Measurements from ENCODE around the gene AIRE.
"Not testable (repeated sequence)": the region's sequence is repeated elsewhere in the genome, so short reads cannot be mapped to it uniquely, and the experiment has no call there.

Gene AIRE

DNA sequence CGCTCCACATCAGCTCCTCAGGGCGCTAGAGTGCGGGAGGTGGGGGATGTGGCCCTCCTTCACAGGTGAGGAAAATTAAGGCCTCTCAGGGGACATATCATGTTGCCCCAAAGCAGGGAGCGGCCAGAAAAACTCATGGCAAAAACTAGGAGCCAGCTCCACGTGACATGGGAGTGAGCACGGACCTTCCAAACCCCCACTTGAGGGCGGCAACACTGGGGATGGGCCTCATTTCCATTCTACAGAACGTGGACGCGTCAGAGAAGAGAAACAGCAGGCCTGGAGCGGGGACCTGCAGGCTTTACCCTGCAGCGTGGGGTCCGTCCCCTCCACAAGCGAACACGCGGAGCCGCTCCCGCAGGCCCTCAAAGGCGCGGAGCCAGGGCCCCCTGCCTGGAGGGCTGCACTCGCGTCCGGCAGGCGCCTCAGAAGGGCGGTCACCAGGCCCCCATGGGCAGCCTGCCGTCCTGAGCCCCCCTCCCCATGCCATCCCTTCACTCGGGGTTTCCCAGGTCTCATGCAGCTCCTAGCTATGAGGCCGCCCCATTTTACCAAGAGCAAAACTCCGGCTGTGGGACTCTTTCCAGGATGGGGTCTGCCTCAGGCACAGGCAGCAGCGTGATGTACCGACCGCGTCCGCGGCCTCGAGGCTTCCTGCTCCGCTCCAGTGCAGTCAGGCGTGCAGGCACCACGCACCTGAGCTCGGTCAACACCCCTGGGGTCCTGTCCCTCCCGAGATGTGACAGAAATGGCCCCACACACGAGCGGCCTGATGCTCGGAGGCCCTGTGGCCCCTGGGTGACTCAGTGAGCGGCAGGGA, 48.0 kb downstream of the AIRE start:
- CTCF ChIA-PET = no interaction called here
- no peak for DNase-seq
- Mint-ChIP-seq H3K4me1 (peaks cover 8% of the 10 kb centered on the region), H3K36me3 (no peaks in the 10 kb centered on the region), H3K4me3 (no peak overlapping the region), H3K9me3 (no peaks in the 10 kb centered on the region), H3K27me3 (no peaks in the 10 kb centered on the region), H3K27ac (no peak overlapping the region)

DNA sequence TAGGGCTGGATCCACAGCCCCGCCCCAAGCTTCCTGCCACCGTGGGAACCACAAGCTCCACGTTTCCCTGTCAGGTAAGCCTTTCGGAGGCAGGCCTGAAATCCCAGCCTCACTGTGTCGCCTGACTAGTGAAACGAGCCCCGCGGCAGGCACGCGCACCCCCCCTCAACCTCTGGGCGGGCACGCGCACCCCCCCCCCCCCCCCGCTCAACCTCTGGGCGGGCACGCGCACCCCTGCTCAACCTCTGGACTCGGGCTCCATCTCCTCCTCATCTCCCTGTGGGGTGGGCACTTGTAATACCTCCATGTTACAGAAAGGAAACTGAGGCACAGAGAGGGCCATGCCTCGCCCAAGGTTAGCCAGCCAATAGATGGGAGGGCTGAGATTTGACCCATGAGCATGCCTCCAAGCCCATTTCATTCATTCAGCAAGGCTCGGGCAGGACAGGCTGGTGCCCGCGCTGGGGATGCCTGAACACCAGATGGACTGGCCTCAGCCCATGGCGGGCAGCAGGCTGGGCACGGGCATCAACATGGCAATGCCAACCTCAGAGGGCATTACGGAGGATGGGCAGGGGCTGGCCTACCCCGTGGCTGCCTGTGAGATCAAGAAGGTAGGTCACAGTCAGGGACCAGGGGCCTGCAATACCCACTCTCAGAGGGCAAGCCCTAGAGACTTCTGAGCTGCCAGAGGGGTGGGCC, 48.8 kb downstream of the AIRE start:
- CTCF ChIA-PET = no interaction called here
- Mint-ChIP-seq H3K36me3 (no peaks in the 10 kb centered on the region), H3K27me3 (no peaks in the 10 kb centered on the region), H3K9me3 (no peaks in the 10 kb centered on the region), H3K4me3 (no peak overlapping the region), H3K27ac (no peak overlapping the region), H3K4me1 (peaks cover 12% of the 10 kb centered on the region)
- DNase-seq = no peak

DNA sequence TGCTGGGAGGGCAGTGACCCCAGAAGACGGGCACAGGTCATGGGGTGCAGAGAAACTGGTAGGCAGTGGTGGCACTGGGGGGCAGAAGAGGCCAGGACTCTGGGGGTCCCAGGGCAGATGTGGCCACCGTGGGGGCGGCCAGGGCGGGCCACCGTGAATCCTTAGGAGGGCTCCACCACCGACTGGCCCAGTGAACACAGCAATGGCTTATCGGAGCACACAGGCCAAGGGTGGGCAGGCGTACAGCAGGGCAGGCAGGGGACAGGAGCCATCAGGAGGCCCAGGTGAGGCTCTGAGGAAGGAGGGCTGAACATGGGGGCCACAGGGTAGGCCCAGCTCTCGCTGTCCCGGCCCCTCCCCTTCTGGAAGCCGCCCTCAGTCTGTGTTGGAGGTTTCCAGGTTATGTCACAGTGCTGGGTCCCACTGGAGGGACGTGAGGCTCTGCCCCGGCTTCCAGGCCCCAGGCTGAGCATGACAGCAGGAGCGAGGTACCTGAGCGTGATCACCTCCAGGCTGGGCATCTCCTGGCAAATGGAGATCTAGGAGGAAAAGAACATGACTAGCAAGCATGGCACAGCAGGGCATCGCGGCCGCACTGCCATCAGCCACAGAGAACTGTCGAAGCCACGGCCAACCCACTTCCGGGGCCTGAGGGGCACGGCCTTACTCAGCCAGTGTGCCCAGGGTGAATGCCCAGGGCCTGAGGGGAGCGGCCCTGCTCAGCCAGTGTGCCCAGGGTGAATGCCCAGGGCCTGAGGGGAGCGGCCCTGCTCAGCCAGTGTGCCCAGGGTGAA, 49.8 kb downstream of the AIRE start:
- H3K36me3 Mint-ChIP-seq = no peaks in the 10 kb centered on the region
- H3K4me3 Mint-ChIP-seq = no peak overlapping the region
- H3K9me3 Mint-ChIP-seq = no peaks in the 10 kb centered on the region
- CTCF ChIA-PET = no interaction called here
- H3K27ac Mint-ChIP-seq = no peak overlapping the region
- peaks cover 22% of the 10 kb centered on the region for H3K4me1 Mint-ChIP-seq
- H3K27me3 Mint-ChIP-seq = no peaks in the 10 kb centered on the region
- DNase-seq = no peak

DNA sequence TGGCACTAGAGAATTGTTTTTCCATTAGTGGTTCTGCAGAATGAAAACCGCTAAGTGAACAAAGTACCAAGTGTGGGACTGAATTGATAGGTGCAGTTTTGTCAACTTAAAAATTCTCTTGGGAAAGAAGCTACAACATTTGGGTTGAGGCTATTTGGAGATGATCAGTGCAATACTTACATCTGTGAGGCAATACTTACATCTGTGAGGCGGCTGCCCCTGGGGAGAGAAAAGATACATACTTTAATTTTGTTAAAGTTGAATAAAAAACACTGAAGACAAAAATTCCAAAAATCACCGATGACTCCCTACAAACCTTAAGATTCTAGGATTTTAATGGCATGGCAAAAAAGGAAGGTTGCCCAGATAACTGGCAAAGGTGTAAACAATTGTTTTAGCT, 51.8 kb downstream of the AIRE start:
- peak overlapping the region; percentile 56 for H3K4me3 Mint-ChIP-seq

DNA sequence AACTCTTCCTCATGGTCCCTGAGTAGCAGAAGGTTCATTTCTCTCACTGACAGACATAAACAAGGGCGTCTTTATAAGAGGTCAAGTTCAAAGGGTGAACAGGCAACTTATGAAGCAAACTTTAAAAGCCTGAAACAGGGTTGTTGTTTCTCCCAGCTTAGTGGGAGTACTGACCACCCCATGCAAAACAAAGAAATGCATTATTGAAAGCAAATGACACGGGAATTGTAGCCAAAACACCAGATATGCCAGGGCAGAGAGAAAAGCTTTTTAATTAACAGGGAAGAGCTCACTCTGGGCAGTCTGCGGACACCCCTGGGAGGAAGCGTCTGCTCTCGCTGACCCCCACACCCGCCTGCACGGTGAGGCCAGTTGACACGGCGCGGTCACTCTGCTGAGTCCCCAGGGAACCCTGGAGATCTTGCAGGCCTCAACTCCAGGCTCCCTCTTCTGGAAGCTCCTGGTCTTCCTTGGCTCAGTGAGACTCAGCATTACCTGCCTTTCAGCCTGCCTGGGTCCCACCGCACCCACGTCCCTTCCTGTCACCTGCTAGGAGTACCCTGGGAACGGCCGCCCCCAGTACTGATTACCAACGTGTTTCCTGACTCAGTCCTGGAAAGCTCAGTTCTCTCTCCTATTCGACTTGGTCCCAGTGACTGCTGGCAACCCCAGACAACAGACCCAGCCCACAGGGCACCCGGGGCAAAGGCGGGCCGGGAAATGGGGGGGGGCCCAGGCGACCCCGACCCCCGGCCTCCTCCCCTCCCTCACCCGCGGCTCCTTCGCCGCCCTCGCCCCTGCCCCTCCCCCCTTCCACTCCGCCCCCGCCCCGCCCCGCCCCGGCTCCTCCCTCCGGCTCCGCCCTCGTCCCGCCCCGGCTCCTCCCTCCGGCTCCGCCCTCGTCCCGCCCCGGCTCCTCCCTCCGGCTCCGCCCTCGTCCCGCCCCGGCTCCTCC, 52.5 kb downstream of the AIRE start:
- Mint-ChIP-seq H3K27me3 (peaks cover 3% of the 10 kb centered on the region), H3K36me3 (no peaks in the 10 kb centered on the region), H3K4me1 (peaks cover 27% of the 10 kb centered on the region), H3K27ac (peak overlapping the region; percentile 81), H3K4me3 (peak overlapping the region; percentile 56), H3K9me3 (no peaks in the 10 kb centered on the region)
- peak; percentile 63 for DNase-seq
- CTCF ChIA-PET = no interaction called here

More for the DNA sequence above, 51.8 kb downstream of the AIRE start:
- peak overlapping the region; percentile 80 for H3K27ac Mint-ChIP-seq
- no peaks in the 10 kb centered on the region for H3K27me3 Mint-ChIP-seq
- no peak for DNase-seq
- CTCF ChIA-PET = no interaction called here
- H3K9me3 Mint-ChIP-seq = no peaks in the 10 kb centered on the region
- H3K4me1 Mint-ChIP-seq = peaks cover 27% of the 10 kb centered on the region
- no peaks in the 10 kb centered on the region for H3K36me3 Mint-ChIP-seq

DNA sequence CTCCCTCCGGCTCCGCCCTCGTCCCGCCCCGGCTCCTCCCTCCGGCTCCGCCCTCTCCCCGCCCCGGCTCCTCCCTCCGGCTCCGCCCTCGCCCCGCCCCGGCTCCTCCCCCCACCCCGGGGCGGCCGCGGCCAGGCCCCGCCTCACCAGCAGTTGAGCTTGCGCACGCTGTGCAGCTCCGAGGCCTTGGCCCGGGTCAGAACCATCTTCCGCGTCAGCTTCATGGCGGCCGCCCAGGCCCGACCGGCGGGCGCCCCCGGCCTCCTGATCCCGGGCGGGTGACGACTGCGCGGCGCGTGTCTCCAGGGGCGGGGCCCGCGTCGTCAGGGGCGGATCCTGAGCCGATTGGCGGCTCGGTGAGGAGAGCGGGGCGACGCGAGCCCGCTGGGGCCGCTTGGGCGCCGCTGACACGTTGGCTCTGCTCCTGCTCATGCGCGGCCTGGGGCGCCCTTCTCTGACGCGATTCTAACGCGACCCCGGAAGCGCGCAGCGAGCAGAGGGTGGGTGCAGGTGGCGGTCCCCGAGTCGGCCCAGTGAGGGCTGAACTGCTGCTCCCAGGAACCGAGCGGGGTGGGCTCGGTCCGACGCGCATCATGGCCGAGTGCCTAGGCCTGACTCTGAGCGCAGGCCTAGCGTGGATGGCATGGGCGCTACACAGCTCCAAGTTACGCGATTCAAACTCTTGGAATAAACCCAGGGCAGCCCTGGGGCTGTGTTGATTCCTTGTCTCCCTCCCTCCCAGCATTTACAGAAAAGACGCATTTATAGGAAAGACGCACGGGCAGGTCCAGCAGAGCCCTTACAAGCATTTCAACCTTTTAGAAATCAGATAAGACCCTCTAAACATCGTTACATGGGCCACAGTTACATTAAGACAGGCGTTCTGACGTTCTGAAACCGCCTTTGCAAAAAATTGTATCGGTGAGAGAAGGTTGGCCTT, 53.6 kb downstream of the AIRE start, which contains the start of gene CFAP410:
CFAP410 (minus strand) TSS at position 420 of the 940 bp plus-strand sequence; CDS start at position 224, 196 bp downstream.
- no peaks in the 10 kb centered on the region for H3K36me3 Mint-ChIP-seq
- peak; percentile 95 for DNase-seq
- H3K27ac Mint-ChIP-seq = peak within 1 kb of the TSS; percentile 98
- H3K4me3 Mint-ChIP-seq = peak within 1 kb of the TSS; percentile 97
- CTCF ChIA-PET = no interaction called here
- H3K27me3 Mint-ChIP-seq = peaks cover 11% of the 10 kb centered on the region
- peaks cover 27% of the 10 kb centered on the region for H3K4me1 Mint-ChIP-seq
- no peaks in the 10 kb centered on the region for H3K9me3 Mint-ChIP-seq

DNA sequence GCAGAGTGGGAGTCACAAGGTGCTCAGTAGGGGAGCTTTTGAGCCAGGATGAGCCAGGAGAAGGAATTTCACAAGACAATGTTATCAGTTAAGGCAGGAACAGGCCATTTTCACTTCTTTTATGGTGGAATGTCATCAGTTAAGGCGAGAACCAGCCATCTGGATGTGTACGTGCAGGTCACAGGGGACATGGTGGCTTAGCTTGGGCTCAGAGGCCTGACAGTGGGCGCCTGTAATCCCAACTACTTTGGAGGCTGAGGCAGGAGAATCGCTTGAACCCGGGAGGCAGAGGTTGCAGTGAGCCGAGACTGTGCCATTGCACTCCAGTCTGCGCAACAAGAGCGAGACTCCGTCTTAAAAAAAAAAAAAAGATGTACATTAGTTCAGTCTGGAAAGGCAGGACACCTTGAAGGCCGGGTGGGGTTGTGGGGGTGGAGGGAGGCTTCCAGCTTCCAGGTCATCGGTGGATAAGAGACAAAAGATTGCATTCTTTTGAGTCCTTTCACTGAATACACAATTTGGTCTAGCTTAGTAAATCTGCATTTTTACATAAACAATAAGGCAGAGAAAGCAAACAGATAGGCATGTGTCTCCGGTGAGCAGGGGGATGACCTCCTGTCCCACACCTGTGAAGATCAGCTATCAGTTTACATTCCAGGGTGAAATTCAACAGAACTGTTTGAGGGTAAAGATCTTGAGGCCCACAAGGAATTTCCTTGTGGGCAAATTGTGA, 56.2 kb downstream of the AIRE start:
- peaks cover 37% of the 10 kb centered on the region for H3K27me3 Mint-ChIP-seq
- H3K4me3 Mint-ChIP-seq, DNase-seq, H3K9me3 Mint-ChIP-seq, H3K36me3 Mint-ChIP-seq: not testable (repeated sequence)
- CTCF ChIA-PET = interaction anchor here (0.8 to 1.2 kb wide), 2 partner anchors 11 to 169 kb away, joined by 3 read pairs; partner anchors contain the start of gene TRPM2
- peak overlapping the region; percentile 52 for H3K27ac Mint-ChIP-seq
- peaks cover 27% of the 10 kb centered on the region for H3K4me1 Mint-ChIP-seq

DNA sequence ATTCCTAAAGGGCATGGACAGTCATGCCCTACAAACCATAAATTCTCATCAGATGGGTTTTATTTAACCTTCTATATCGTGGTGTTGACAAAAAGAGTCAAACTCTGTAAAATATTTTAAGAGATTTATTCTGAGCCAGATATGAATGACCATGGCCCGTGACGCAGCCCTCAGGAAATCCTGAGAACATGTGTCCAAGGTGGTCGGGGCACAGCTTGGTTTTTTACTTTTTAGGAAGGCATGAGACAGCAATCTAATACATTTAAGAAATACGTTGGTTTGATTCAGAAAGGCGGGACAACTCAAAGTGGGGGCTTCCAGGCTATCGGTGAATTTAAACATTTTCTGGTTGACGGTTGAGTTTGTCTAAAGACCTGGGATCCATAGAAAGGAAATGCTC, 57.3 kb downstream of the AIRE start:
- CTCF ChIA-PET = interaction anchor here (0.8 kb wide), 1 partner anchor 167 kb away, joined by 3 read pairs; no protein-coding TSS in a partner anchor
- H3K9me3 Mint-ChIP-seq, H3K4me3 Mint-ChIP-seq, DNase-seq, H3K27ac Mint-ChIP-seq, H3K36me3 Mint-ChIP-seq: not testable (repeated sequence)
- peaks cover 22% of the 10 kb centered on the region for H3K4me1 Mint-ChIP-seq
- peaks cover 47% of the 10 kb centered on the region for H3K27me3 Mint-ChIP-seq

DNA sequence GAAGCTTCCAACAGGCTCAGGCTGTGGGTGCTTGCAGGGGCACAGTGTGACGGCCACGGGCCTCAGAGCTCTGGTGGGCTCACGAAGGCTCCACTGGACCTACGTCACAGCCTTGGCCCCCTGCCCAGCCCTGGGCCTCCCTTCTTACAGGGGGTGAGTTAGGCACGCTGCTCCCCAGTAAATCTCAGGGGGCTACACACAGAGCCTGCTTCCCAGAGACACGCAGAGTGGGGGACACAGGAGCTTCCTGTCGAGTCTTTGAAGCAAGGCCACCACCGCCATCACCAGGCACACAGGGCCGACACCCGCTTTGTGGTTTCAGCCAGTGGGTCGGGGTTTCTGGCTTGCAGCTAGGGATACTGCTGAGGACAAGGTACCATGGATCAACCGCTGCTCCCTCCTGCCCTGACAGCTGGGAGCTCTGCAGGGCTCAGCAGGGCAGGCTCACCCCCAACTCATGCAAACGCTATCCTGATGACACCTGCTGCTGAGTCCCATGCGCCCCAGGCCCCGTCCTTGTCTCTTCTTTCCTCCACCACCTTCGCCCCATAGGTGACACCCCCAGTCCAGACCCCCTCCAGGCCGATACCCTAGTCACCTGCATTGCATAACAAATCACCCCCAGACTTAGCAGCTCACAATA, 59.0 kb downstream of the AIRE start:
- no peaks in the 10 kb centered on the region for H3K36me3 Mint-ChIP-seq
- no peak for DNase-seq
- H3K4me1 Mint-ChIP-seq = peaks cover 14% of the 10 kb centered on the region
- no peaks in the 10 kb centered on the region for H3K9me3 Mint-ChIP-seq
- H3K27me3 Mint-ChIP-seq = peaks cover 63% of the 10 kb centered on the region
- no peak overlapping the region for H3K27ac Mint-ChIP-seq
- H3K4me3 Mint-ChIP-seq = no peak overlapping the region
- CTCF ChIA-PET = interaction anchor here (0.6 kb wide), 1 partner anchor 59 kb away, joined by 4 read pairs; no protein-coding TSS in a partner anchor

DNA sequence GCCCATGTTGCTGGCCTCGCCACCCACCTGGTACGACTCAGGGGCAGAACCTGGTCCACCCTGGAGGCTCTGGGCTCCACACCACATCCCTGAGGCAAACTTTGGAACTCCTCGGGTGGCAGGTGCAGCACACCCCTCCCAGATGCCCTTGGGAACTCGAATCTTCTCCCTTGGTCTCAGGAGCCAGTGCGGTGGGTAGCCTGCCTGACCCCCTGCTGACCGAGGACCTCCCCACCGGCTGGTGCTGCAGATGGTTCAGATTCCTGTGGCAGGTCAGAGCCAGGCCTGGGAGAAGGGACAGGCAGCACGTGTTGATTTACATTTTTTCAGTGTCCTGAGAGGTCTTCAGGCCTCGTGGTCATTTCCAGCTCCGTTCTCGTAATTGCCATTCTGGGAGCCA, 59.8 kb downstream of the AIRE start:
- DNase-seq = no peak
- H3K27ac Mint-ChIP-seq = no peak overlapping the region
- no peaks in the 10 kb centered on the region for H3K36me3 Mint-ChIP-seq
- H3K4me1 Mint-ChIP-seq = peaks cover 5% of the 10 kb centered on the region
- H3K27me3 Mint-ChIP-seq = peaks cover 72% of the 10 kb centered on the region
- H3K9me3 Mint-ChIP-seq = no peaks in the 10 kb centered on the region
- CTCF ChIA-PET = no interaction called here
- H3K4me3 Mint-ChIP-seq = no peak overlapping the region

DNA sequence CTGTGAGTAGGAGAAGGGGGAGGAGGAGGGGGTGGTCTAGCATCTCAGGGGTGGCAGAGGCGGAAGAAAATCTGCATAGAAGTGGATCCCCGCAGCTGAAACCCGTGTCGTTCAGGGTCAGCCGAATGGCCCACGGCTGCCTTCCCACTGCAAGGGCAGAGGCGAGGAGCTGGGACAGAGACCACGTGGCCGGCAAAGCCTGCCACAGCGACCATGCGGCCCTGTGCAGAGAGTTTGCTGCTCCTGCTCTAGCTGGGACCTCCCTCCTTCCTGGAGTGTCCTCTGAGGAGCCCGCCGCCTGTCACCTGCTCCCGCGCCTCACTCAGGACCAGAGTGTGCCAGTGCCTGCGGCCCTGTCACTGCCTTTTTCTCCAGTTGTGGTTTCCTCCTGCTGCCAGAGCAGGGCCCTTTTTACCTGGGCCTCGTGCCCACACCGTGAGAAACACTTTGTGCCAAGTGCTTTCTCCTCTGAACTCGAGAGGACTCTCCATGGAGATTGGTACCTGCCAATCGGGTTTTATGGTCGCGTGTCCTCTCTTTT, 62.3 kb downstream of the AIRE start:
- no peak for DNase-seq
- H3K4me1 Mint-ChIP-seq = peaks cover 16% of the 10 kb centered on the region
- H3K36me3 Mint-ChIP-seq = peaks cover 2% of the 10 kb centered on the region
- no peak overlapping the region for H3K4me3 Mint-ChIP-seq
- CTCF ChIA-PET = no interaction called here
- H3K27ac Mint-ChIP-seq = no peak overlapping the region
- H3K9me3 Mint-ChIP-seq = no peaks in the 10 kb centered on the region
- H3K27me3 Mint-ChIP-seq = peaks cover 94% of the 10 kb centered on the region

All from activated naive CD4-positive, alpha-beta T cell treated with anti-CD3 and anti-CD28 coated beads, Interleukin-2, amount 10 ng/mL, durations not matched to agents 7 days and 5 days (primary cell).